Epithelial cell of esophagus (primary cell): ENCODE data around the gene FOXR1.
"Not testable (repeated sequence)": the region's sequence is repeated elsewhere in the genome, so short reads cannot be mapped to it uniquely, and the experiment has no call there.

Experiments
- DNase-seq: peaks from one replicate; pipeline ENCODE4 v3.0.0; 2010; ENCODE audit warnings: low read depth
- H3K4me3 ChIP-seq: 2 replicates; pipeline ENCODE4 v1.5.1; 2011; ENCODE audit warnings: mild to moderate bottlenecking, low read length, control low read depth
- TF ChIP-seq, protein P1 (sequence below): IDR thresholded peaks from 2 replicates; pipeline ENCODE4 v1.5.1; 2011; ENCODE audit warnings: low read depth, mild to moderate bottlenecking, low read length, control low read depth, inconsistent platforms; ENCODE audit not compliant: insufficient read depth; ENCODE audit errors: missing control alignments

The FOXR1 gene

DNA sequence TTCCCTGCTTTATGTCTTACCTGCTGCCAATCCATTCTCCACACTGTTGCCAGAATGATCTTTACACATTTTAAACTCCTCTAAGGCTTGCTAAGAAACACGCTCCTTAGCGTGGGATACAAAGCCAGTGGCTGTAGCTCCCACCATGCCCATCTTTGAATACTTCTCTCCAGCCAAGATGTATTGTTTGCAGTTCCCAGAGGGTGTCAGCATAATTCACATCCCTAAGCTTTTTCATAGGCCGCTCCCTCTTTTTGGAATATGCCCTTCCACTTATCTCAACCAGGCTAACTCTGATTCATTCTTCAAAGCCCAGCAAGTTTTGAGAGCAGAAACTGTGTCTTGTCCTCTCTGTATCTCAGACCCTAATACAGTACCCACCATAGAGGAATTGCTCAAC is 23.6 kb upstream of the FOXR1 start:
- TF ChIP-seq, protein P1, sequence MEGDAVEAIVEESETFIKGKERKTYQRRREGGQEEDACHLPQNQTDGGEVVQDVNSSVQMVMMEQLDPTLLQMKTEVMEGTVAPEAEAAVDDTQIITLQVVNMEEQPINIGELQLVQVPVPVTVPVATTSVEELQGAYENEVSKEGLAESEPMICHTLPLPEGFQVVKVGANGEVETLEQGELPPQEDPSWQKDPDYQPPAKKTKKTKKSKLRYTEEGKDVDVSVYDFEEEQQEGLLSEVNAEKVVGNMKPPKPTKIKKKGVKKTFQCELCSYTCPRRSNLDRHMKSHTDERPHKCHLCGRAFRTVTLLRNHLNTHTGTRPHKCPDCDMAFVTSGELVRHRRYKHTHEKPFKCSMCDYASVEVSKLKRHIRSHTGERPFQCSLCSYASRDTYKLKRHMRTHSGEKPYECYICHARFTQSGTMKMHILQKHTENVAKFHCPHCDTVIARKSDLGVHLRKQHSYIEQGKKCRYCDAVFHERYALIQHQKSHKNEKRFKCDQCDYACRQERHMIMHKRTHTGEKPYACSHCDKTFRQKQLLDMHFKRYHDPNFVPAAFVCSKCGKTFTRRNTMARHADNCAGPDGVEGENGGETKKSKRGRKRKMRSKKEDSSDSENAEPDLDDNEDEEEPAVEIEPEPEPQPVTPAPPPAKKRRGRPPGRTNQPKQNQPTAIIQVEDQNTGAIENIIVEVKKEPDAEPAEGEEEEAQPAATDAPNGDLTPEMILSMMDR = no peak
- DNase-seq = no peak
- H3K4me3 ChIP-seq = no peak overlapping the region

DNA sequence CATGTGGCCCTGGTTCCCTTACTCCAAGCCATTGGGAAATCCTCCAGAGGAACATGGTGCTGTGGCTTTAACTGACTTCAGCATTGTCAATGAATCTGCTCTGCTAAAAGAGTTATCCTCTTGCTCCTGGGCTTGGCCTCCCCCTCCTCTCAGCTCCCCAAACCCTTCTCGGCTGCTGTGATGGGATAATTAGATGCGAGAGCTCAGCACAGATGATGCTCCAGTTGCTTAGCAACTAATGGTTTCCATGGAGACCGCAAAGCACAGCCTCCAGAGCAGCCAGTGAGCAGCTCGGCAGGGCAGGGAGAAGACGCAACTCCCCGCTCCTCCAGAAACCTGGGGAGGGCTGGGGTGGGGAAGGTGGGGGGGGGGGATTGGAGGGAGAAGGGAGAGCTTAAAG is 18.3 kb upstream of the FOXR1 start:
- TF ChIP-seq, protein P1 = no peak
- H3K4me3 ChIP-seq = no peak overlapping the region
- DNase-seq = peak; percentile 17

DNA sequence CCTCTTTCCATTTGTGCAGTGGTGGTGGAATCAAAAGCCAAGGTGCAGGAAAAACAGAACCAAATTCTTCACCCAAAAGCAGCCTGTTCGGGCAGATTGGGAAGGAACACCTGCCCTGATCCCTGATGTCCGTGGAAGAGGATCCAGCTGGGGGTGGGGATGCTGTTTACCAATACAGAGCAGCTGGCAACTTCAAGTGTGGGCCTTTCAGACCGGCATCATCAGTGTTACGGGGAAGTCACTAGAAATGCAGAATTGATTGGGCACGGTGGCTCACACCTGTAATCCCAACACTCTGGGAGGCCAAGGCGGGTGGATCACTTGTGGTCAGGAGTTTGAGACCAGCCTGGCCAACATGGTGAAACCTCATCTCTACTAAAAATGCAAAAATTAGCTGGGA is 17.6 kb upstream of the FOXR1 start:
- not testable (repeated sequence) for H3K4me3 ChIP-seq, DNase-seq

DNA sequence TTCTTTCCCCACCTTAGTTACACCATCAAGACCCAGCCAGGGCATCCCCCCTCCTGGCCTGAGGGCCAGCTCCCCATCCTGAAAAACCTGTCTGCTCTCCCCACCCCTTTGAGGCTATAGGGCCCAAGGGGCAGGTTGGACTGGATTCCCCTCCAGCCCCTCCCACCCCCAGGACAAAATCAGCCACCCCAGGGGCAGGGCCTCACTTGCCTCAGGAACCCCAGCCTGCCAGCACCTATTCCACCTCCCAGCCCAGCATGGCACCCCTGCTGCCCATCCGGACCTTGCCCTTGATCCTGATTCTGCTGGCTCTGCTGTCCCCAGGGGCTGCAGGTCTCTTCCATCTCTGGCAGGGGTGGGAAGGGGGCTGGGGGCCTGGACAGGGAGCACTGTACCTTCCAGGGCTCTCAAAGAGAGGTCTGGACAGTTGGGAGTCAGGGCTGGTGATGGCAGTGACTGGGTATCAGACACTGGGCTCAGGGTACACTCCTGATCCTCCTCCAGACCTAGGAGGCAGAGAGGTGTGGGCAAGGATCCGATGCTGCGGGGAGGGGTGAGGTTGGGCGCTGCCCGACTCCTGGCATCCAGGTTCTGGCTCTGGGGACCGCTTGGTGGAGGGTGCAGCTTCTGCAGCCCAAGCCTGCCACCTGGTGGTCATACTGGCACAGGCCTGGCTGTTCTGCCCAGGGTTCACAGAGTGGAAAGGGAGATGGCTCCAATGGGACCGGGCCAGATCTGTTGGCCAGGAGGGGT is 15.3 kb upstream of the FOXR1 start, which contains the start of gene UPK2:
Gene UPK2, plus strand, starts transcription at position 205 of the 753 bp plus-strand sequence. Its CDS starts 53 bp downstream, at position 258.
- TF ChIP-seq, protein P1 = peak; percentile 96
- no peak within 1 kb of the TSS for H3K4me3 ChIP-seq
- DNase-seq = peak; percentile 85

DNA sequence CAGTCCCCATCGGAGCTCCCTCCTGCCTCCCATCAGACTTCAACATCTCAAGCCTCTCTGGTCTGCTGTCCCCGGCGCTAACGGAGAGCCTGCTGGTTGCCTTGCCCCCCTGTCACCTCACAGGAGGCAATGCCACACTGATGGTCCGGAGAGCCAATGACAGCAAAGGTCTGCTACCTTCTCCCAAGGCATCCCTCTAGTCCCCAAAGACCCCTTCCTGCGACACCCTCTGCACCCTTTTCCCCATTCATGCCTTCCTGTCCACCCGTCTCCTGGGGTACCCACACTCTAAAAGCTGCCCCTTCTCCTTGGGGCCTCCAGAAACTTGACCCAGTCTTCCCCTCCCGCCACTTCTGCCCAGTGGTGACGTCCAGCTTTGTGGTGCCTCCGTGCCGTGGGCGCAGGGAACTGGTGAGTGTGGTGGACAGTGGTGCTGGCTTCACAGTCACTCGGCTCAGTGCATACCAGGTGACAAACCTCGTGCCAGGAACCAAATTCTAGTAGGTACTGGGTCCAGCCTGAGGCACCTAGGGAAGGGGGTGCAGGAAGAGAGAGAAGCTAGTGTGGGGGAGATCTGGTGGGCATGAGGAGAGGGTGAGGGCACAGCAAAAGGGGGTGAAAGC is 14.6 kb upstream of the FOXR1 start:
- H3K4me3 ChIP-seq = no peak overlapping the region
- no peak for DNase-seq
- TF ChIP-seq, protein P1 = no peak

DNA sequence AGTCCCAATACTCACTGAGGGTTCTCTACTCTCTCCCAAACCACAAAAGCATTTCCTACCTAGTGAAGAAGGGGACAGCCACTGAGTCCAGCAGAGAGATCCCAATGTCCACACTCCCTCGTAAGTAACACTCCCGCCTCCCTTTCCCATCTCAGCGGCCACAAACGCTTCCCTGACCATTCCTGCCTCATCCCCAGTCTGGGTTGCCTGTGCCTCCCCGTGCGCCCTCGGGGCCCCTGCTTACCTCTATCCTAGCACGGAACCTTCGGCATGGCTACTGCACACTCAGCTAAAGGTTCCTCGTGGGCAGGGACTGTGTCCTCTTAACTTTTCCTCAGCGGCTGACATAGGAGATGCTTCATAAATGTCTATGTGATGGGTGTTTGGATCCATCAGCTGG is 14.0 kb upstream of the FOXR1 start:
- no peak for DNase-seq
- TF ChIP-seq, protein P1 = no peak
- no peak overlapping the region for H3K4me3 ChIP-seq

DNA sequence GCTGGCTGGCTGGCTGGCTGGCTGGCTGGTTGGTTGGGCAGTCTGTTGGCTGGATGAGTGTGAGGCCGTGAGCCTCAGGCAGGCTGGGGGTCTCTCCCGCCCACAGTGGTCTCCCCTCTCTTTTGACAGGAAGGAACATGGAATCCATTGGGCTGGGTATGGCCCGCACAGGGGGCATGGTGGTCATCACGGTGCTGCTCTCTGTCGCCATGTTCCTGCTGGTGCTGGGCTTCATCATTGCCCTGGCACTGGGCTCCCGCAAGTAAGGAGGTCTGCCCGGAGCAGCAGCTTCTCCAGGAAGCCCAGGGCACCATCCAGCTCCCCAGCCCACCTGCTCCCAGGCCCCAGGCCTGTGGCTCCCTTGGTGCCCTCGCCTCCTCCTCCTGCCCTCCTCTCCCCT is 13.6 kb upstream of the FOXR1 start:
- TF ChIP-seq, protein P1 = no peak
- no peak for DNase-seq
- H3K4me3 ChIP-seq = no peak overlapping the region
